Progenitor cell of endocrine pancreas (in vitro differentiated cells): ENCODE measurements around the gene CEP72. TPM values are rescaled to one million over a fixed set of nuclear protein-coding genes. Genes with fewer than 3 reads are reported as not detected.

ENCODE experiments used
- DNase-seq: peaks from one replicate; pipeline ENCODE4 v3.0.0; 2021; ENCODE audit warnings: low spot score; ENCODE audit not compliant: unreplicated experiment
- H3K27ac Mint-ChIP-seq: 2 replicates; pipeline ENCODE4 v1.8.0; 2021; ENCODE audit warnings: mild to moderate bottlenecking, moderate library complexity, mixed read lengths
- H3K27me3 Mint-ChIP-seq: 2 replicates; pipeline ENCODE4 v1.8.0; 2021; ENCODE audit warnings: mixed read lengths
- H3K36me3 Mint-ChIP-seq: 2 replicates; pipeline ENCODE4 v1.8.0; 2022; ENCODE audit warnings: mixed read lengths; ENCODE audit not compliant: insufficient read depth
- H3K4me1 Mint-ChIP-seq: 2 replicates; pipeline ENCODE4 v1.8.0; 2021; ENCODE audit warnings: low read depth, mixed read lengths
- H3K4me3 Mint-ChIP-seq: 2 replicates; pipeline ENCODE4 v1.8.0; 2021; ENCODE audit warnings: low read depth, mild to moderate bottlenecking, moderate library complexity, mixed read lengths
- H3K9me3 Mint-ChIP-seq: 2 replicates; pipeline ENCODE4 v1.8.0; 2021; ENCODE audit warnings: low read depth, mixed read lengths
- total RNA-seq: library from RNA; stranded (reverse); gene quantifications from 2 replicates; pipeline ENCODE4 v1.2.1, GENCODE V29; 2021
- TF ChIP-seq, protein P1 (sequence below): fragments of 200-600 bp; sonication (generic); IDR thresholded peaks from one replicate; pipeline ENCODE4 v1.5.0; 2021; ENCODE audit warnings: antibody characterized with exemption, mild to moderate bottlenecking; ENCODE audit not compliant: unreplicated experiment

CEP72 gene
- total RNA-seq, 1 donor from 2014 or later = 24.8 TPM

GRCh38 chr5:597871-598563 lies 14.1 kb upstream of the CEP72 start:
- H3K27me3 Mint-ChIP-seq = peaks cover 47% of the 10 kb centered on the region

DNA sequence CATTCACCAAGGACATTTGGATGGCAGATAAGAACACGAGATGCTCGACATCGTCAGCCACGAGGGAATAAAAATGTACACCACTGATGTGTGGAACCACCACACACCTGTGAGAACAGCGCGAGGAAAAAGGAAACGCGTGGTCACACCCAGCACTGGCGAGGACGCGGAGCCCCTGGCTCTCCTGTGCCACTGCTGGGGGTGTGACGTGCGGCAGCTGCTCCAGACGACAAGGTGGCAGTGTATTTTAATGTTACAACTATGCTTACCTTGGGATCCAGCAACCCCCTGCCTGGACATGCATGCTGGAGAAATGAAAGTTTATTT lies 13.6 kb upstream of the CEP72 start:
- Mint-ChIP-seq H3K9me3 (no peaks in the 10 kb centered on the region), H3K36me3 (peaks cover 1% of the 10 kb centered on the region), H3K4me1 (peaks cover 22% of the 10 kb centered on the region), H3K4me3 (no peak overlapping the region), H3K27ac (no peak overlapping the region), H3K27me3 (peaks cover 47% of the 10 kb centered on the region)
- TF ChIP-seq, protein P1, sequence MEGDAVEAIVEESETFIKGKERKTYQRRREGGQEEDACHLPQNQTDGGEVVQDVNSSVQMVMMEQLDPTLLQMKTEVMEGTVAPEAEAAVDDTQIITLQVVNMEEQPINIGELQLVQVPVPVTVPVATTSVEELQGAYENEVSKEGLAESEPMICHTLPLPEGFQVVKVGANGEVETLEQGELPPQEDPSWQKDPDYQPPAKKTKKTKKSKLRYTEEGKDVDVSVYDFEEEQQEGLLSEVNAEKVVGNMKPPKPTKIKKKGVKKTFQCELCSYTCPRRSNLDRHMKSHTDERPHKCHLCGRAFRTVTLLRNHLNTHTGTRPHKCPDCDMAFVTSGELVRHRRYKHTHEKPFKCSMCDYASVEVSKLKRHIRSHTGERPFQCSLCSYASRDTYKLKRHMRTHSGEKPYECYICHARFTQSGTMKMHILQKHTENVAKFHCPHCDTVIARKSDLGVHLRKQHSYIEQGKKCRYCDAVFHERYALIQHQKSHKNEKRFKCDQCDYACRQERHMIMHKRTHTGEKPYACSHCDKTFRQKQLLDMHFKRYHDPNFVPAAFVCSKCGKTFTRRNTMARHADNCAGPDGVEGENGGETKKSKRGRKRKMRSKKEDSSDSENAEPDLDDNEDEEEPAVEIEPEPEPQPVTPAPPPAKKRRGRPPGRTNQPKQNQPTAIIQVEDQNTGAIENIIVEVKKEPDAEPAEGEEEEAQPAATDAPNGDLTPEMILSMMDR = no peak
- DNase-seq = no peak

More at GRCh38 chr5:597871-598563, 14.1 kb upstream of the CEP72 start:
- TF ChIP-seq, protein P1 = no peak
- Mint-ChIP-seq H3K4me1 (peaks cover 22% of the 10 kb centered on the region), H3K36me3 (peaks cover 1% of the 10 kb centered on the region), H3K27ac (no peak overlapping the region), H3K9me3 (no peaks in the 10 kb centered on the region), H3K4me3 (no peak overlapping the region)
- DNase-seq = no peak

DNA sequence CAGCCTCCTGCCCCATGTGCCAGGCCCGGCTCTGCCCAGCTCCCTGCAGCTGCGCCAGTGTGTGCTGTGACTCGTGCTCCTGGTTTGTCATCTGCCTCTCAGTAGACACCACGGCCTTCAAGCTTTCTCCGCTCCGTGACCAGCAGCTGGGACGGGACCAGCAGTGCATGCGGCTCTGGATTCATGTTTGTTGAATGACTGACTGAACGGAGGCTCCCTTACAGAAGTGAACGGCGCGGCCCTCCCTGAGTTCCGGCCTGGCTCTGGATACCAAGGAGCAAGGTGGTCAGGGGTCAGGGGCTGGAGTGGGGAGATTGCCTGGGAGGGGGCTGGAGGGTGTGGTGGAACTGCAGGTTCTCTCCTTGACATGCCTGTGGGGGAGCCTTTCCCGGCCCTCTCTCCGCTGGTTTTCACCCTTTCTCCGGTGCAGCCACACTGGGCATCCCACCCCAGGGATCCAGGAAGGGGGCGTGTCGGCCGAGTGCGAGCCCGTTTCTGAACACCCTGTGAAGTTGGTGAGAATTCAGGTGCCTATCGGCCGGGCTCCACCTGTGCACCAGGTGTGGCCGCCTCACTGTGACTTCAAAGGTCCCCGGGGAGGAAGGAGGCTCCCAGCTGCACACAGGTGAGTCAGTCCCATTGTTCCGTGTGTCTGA lies 11.1 kb upstream of the CEP72 start:
- peaks cover 16% of the 10 kb centered on the region for H3K4me1 Mint-ChIP-seq
- H3K4me3 Mint-ChIP-seq = no peak overlapping the region
- no peak overlapping the region for H3K27ac Mint-ChIP-seq
- H3K9me3 Mint-ChIP-seq = no peaks in the 10 kb centered on the region
- TF ChIP-seq, protein P1 = no peak
- DNase-seq = no peak
- H3K27me3 Mint-ChIP-seq = peaks cover 36% of the 10 kb centered on the region
- H3K36me3 Mint-ChIP-seq = no peaks in the 10 kb centered on the region

GRCh38 chr5:601771-602465 lies 10.2 kb upstream of the CEP72 start:
- no peak overlapping the region for H3K27ac Mint-ChIP-seq
- TF ChIP-seq, protein P1 = no peak
- peaks cover 11% of the 10 kb centered on the region for H3K4me1 Mint-ChIP-seq
- no peaks in the 10 kb centered on the region for H3K9me3 Mint-ChIP-seq
- no peak for DNase-seq
- H3K27me3 Mint-ChIP-seq = peaks cover 37% of the 10 kb centered on the region
- H3K4me3 Mint-ChIP-seq = no peak overlapping the region
- no peaks in the 10 kb centered on the region for H3K36me3 Mint-ChIP-seq

- Mint-ChIP-seq H3K27ac (no peak overlapping the region), H3K27me3 (peaks cover 35% of the 10 kb centered on the region)
- DNase-seq = no peak
These were observed 9.6 kb upstream of the CEP72 start for GRCh38 chr5:602466-603035.

More at GRCh38 chr5:602466-603035, 9.6 kb upstream of the CEP72 start:
- H3K4me3 Mint-ChIP-seq = no peak overlapping the region
- H3K4me1 Mint-ChIP-seq = peaks cover 11% of the 10 kb centered on the region
- no peaks in the 10 kb centered on the region for H3K9me3 Mint-ChIP-seq
- no peaks in the 10 kb centered on the region for H3K36me3 Mint-ChIP-seq
- TF ChIP-seq, protein P1 = no peak
